ENCODE data around the gene SLC4A2.

- TF ChIP-seq CTCF (conservative IDR thresholded peaks at IDR 0.05 in 1 of 2, IDR thresholded peaks at IDR 0.05 in 1 of 2; ENCODE audit: extremely low read depth in 1 of 2, insufficient read depth in 1 of 2, low read depth in 1 of 2, low read length in 2 of 2) (no peak), EZH2 (IDR thresholded peaks at IDR 0.05; ENCODE audit: borderline replicate concordance, low read length) (no peak)
Measured at GRCh38 chr7:151071032-151071866, 11.9 kb downstream of the SLC4A2 start.

Measured in mammary epithelial cell (primary cell).